IPS DF 6.9 (cell line): Measurements from ENCODE around the gene SLC35A2.

Experiments
- DNase-seq: peaks from one replicate; pipeline ENCODE4 v3.0.0-alpha.2; 2013; ENCODE audit warnings: low read depth, low spot score
- H3K27ac ChIP-seq: one replicate; pipeline ENCODE4 v1.5.1; 2013; ENCODE audit warnings: low read length, control low read depth
- H3K27me3 ChIP-seq: 2 replicates; pipeline ENCODE4 v1.6.1; 2013; ENCODE audit warnings: mild to moderate bottlenecking, low read length; ENCODE audit not compliant: control insufficient read depth, insufficient read depth
- H3K36me3 ChIP-seq: 2 replicates; pipeline ENCODE4 v1.6.1; 2013; ENCODE audit warnings: low read length; ENCODE audit not compliant: control insufficient read depth, insufficient read depth
- H3K4me1 ChIP-seq: 2 replicates; pipeline ENCODE4 v1.6.1; 2013; ENCODE audit warnings: low read length; ENCODE audit not compliant: control insufficient read depth, insufficient read depth
- H3K4me3 ChIP-seq: 2 replicates; pipeline ENCODE4 v1.5.1; 2013; ENCODE audit warnings: mild to moderate bottlenecking, low read length
- H3K9me3 ChIP-seq: 2 replicates; pipeline ENCODE4 v1.6.1; 2013; ENCODE audit warnings: low read length, inconsistent platforms; ENCODE audit not compliant: control insufficient read depth, insufficient read depth
- WGBS: extraction: QIAGEN DNeasy Blood & Tissue Kit; methylation state at CpG from one replicate; pipeline ENCODE4 v1.1.7; 2013; ENCODE audit warnings: mixed read lengths, missing lambda C conversion rate; ENCODE audit not compliant: insufficient read length, insufficient coverage; 5-methylcytosine and 5-hydroxymethylcytosine counted together

Gene SLC35A2

GRCh38 chrX:48911412-48912182 lies at the start of gene SLC35A2:
Gene SLC35A2, minus strand, starts transcription at chrX:48911646. Its CDS starts 10 bp downstream, at chrX:48911636.
- Histone ChIP-seq H3K9me3 (no peaks in the 10 kb centered on the region), H3K4me1 (no peaks in the 10 kb centered on the region), H3K36me3 (peaks cover 15% of the 10 kb centered on the region), H3K4me3 (peak within 1 kb of the TSS; percentile 86), H3K27ac (no peak within 1 kb of the TSS), H3K27me3 (no peaks in the 10 kb centered on the region)
- no peak for DNase-seq
- WGBS, result no CpG with 5 or more reads among the region's 60 CpGs

GRCh38 chrX:48960291-48960690 lies 48.8 kb upstream of the SLC35A2 start:
- Histone ChIP-seq H3K4me1 (no peaks in the 10 kb centered on the region), H3K27ac (no peak overlapping the region), H3K4me3 (no peak overlapping the region), H3K36me3 (peaks cover 1% of the 10 kb centered on the region; the same call in 1 of the 2 replicates), H3K27me3 (no peaks in the 10 kb centered on the region), H3K9me3 (no peaks in the 10 kb centered on the region)
- no peak for DNase-seq
- WGBS, result no CpG with 5 or more reads among the region's 2 CpGs

- Histone ChIP-seq H3K9me3 (no peaks in the 10 kb centered on the region), H3K4me3 (peak overlapping the region; percentile 50; the same call in 1 of the 2 replicates), H3K36me3 (peaks cover 4% of the 10 kb centered on the region; the same call in 1 of the 2 replicates), H3K27me3 (no peaks in the 10 kb centered on the region), H3K27ac (no peak overlapping the region), H3K4me1 (no peaks in the 10 kb centered on the region)
- DNase-seq, result no peak
- WGBS, result no CpG with 5 or more reads among the region's 21 CpGs
These were observed 47.2 kb upstream of the SLC35A2 start for GRCh38 chrX:48958635-48959094.

GRCh38 chrX:48957827-48958634 lies 46.6 kb upstream of the SLC35A2 start:
- peak; percentile 84 for DNase-seq
- H3K27ac ChIP-seq, result no peak overlapping the region
- H3K4me3 ChIP-seq, result peak overlapping the region; percentile 71; the same call in 1 of the 2 replicates
- no peaks in the 10 kb centered on the region for H3K27me3 ChIP-seq
- peaks cover 4% of the 10 kb centered on the region; the same call in 1 of the 2 replicates for H3K36me3 ChIP-seq
- no CpG with 5 or more reads among the region's 66 CpGs for WGBS
- no peaks in the 10 kb centered on the region for H3K4me1 ChIP-seq
- no peaks in the 10 kb centered on the region for H3K9me3 ChIP-seq

GRCh38 chrX:48957477-48957826 lies 46.0 kb upstream of the SLC35A2 start, which contains the start of gene OTUD5:
Gene OTUD5, minus strand, starts transcription at chrX:48957607. Its CDS starts 37 bp downstream, at chrX:48957570.
- H3K27ac ChIP-seq, result no peak within 1 kb of the TSS
- DNase-seq, result no peak
- no peaks in the 10 kb centered on the region for H3K9me3 ChIP-seq
- WGBS, result no CpG with 5 or more reads among the region's 53 CpGs
- peak within 1 kb of the TSS; percentile 71; the same call in 1 of the 2 replicates for H3K4me3 ChIP-seq
- H3K27me3 ChIP-seq, result no peaks in the 10 kb centered on the region
- no peaks in the 10 kb centered on the region for H3K4me1 ChIP-seq
- H3K36me3 ChIP-seq, result peaks cover 4% of the 10 kb centered on the region; the same call in 1 of the 2 replicates

GRCh38 chrX:48956728-48957414 lies 45.4 kb upstream of the SLC35A2 start:
- no peak for DNase-seq
- H3K9me3 ChIP-seq, result no peaks in the 10 kb centered on the region
- WGBS, result no CpG with 5 or more reads among the region's 61 CpGs
- no peak overlapping the region for H3K27ac ChIP-seq
- peaks cover 4% of the 10 kb centered on the region; the same call in 1 of the 2 replicates for H3K36me3 ChIP-seq
- H3K27me3 ChIP-seq, result no peaks in the 10 kb centered on the region
- H3K4me3 ChIP-seq, result peak overlapping the region; percentile 71; the same call in 1 of the 2 replicates
- H3K4me1 ChIP-seq, result no peaks in the 10 kb centered on the region

- Histone ChIP-seq H3K27me3 (no peaks in the 10 kb centered on the region), H3K4me1 (no peaks in the 10 kb centered on the region), H3K36me3 (no peaks in the 10 kb centered on the region), H3K4me3 (no peak overlapping the region), H3K9me3 (no peaks in the 10 kb centered on the region), H3K27ac (no peak overlapping the region)
- DNase-seq, result no peak
- no CpG with 5 or more reads among the region's 1 CpG for WGBS
These were observed 37.1 kb upstream of the SLC35A2 start for GRCh38 chrX:48948589-48948988.

- Histone ChIP-seq H3K4me1 (no peaks in the 10 kb centered on the region), H3K27me3 (no peaks in the 10 kb centered on the region), H3K36me3 (no peaks in the 10 kb centered on the region), H3K27ac (no peak overlapping the region), H3K9me3 (no peaks in the 10 kb centered on the region), H3K4me3 (no peak overlapping the region)
- no CpG with 5 or more reads among the region's 8 CpGs for WGBS
- DNase-seq, result no peak
These were observed 34.3 kb upstream of the SLC35A2 start for GRCh38 chrX:48945517-48946348.

- peaks cover 2% of the 10 kb centered on the region; the same call in 1 of the 2 replicates for H3K36me3 ChIP-seq
- no peaks in the 10 kb centered on the region for H3K27me3 ChIP-seq
- no peak overlapping the region for H3K4me3 ChIP-seq
- WGBS, result no CpG with 5 or more reads among the region's 2 CpGs
- no peaks in the 10 kb centered on the region for H3K9me3 ChIP-seq
- no peak overlapping the region for H3K27ac ChIP-seq
- DNase-seq, result no peak
- no peaks in the 10 kb centered on the region for H3K4me1 ChIP-seq
These were observed 31.4 kb upstream of the SLC35A2 start for GRCh38 chrX:48942895-48943294.
